HG03039 (cell line): ENCODE data around the gene TSEN34.
"Not testable (repeated sequence)": the region's sequence is repeated elsewhere in the genome, so short reads cannot be mapped to it uniquely, and the experiment has no call there.

Experiments
- ATAC-seq: cut with Tn5 transposase; IDR thresholded peaks from one replicate; pipeline ENCODE4 v1.9.1; 2021; ENCODE audit warnings: mild to moderate bottlenecking, moderate library complexity; ENCODE audit not compliant: unreplicated experiment

TSEN34 gene

GRCh38 chr19:54207193-54207592 lies 16.1 kb downstream of the TSEN34 start:
- ATAC-seq = not testable (repeated sequence)

GRCh38 chr19:54207676-54207982 lies 16.5 kb downstream of the TSEN34 start:
- ATAC-seq = no peak

GRCh38 chr19:54207983-54208783 lies 17.1 kb downstream of the TSEN34 start:
- ATAC-seq = no peak

GRCh38 chr19:54208784-54209057 lies 17.6 kb downstream of the TSEN34 start:
- ATAC-seq = no peak

- no peak for ATAC-seq
These were observed 18.1 kb downstream of the TSEN34 start for GRCh38 chr19:54209058-54209810.

GRCh38 chr19:54209811-54210494 lies 18.8 kb downstream of the TSEN34 start:
- ATAC-seq = no peak

GRCh38 chr19:54211235-54211634 lies 20.1 kb downstream of the TSEN34 start:
- no peak for ATAC-seq

GRCh38 chr19:54214217-54214616 lies 23.1 kb downstream of the TSEN34 start:
- ATAC-seq = not testable (repeated sequence)

GRCh38 chr19:54214734-54215133 lies 23.6 kb downstream of the TSEN34 start:
- not testable (repeated sequence) for ATAC-seq

- no peak for ATAC-seq
These were observed 25.8 kb downstream of the TSEN34 start for GRCh38 chr19:54216869-54217268.

GRCh38 chr19:54217517-54218247 lies 26.6 kb downstream of the TSEN34 start:
- not testable (repeated sequence) for ATAC-seq

- ATAC-seq = no peak
These were observed 27.2 kb downstream of the TSEN34 start for GRCh38 chr19:54218259-54218658.

- ATAC-seq = no peak
These were observed 28.0 kb downstream of the TSEN34 start for GRCh38 chr19:54218960-54219661.

- not testable (repeated sequence) for ATAC-seq
These were observed 28.6 kb downstream of the TSEN34 start for GRCh38 chr19:54219702-54220101.

GRCh38 chr19:54221947-54222346 lies 30.8 kb downstream of the TSEN34 start:
- ATAC-seq = not testable (repeated sequence)

- ATAC-seq = not testable (repeated sequence)
These were observed 31.6 kb downstream of the TSEN34 start, which contains the start of gene LILRB3 for GRCh38 chr19:54222474-54223276. TSS of gene LILRB3 (minus strand) at chr19:54223007. CDS start at chr19:54222976, 31 bp downstream.

- not testable (repeated sequence) for ATAC-seq
These were observed 32.3 kb downstream of the TSEN34 start for GRCh38 chr19:54223277-54223936.

GRCh38 chr19:54223937-54224281 lies 32.8 kb downstream of the TSEN34 start:
- ATAC-seq = not testable (repeated sequence)

GRCh38 chr19:54224619-54225018 lies 33.5 kb downstream of the TSEN34 start:
- ATAC-seq = not testable (repeated sequence)
